CD14-positive monocyte (primary cell): ENCODE data around the gene IL17B. TPM values are rescaled to one million over a fixed set of nuclear protein-coding genes. Genes with fewer than 3 reads are reported as not detected.

Source experiments
- DNase-seq, 3 donors: peaks; one replicate each; pipeline ENCODE4 v3.0.0-alpha.2; 2011 to 2022
- H2AFZ ChIP-seq: 2 replicates; pipeline ENCODE4 v1.6.0; 2012; ENCODE audit warnings: mild to moderate bottlenecking, low read depth, low read length, inconsistent platforms; ENCODE audit not compliant: insufficient read depth, poor library complexity, severe bottlenecking
- H3K27ac ChIP-seq, 2 donors: 1 replicate in 1 of 2; 2 replicates in 1 of 2; pipeline ENCODE4 v1.5.1; 2012 to 2013; ENCODE audit warnings: low read length in 2 of 2, control low read depth in 1 of 2, inconsistent platforms in 1 of 2, low read depth in 1 of 2, mild to moderate bottlenecking in 1 of 2
- H3K27me3 ChIP-seq, 2 donors: one replicate each; pipeline versions ENCODE4 v1.6.0 to v1.6.1; 2011 to 2013; ENCODE audit warnings: low read length in 2 of 2; ENCODE audit not compliant: control insufficient read depth in 2 of 2, insufficient read depth in 2 of 2
- H3K36me3 ChIP-seq, 2 donors: replicated peaks in 1 of 2; 1 replicate in 1 of 2; 2 replicates in 1 of 2; pipeline versions ENCODE4 v1.5.1 to v1.6.1; 2012 to 2013; ENCODE audit warnings: low read length in 2 of 2, control low read depth in 1 of 2, inconsistent platforms in 1 of 2, mild to moderate bottlenecking in 1 of 2; ENCODE audit not compliant: insufficient read depth in 2 of 2, control insufficient read depth in 1 of 2
- H3K4me1 ChIP-seq, 2 donors: 1 replicate in 1 of 2; 2 replicates in 1 of 2; pipeline versions ENCODE4 v1.5.1 to v1.6.1; 2012 to 2013; ENCODE audit warnings: low read length in 2 of 2, control low read depth in 1 of 2, inconsistent platforms in 1 of 2, mild to moderate bottlenecking in 1 of 2, moderate library complexity in 1 of 2; ENCODE audit not compliant: insufficient read depth in 2 of 2, control insufficient read depth in 1 of 2
- H3K4me2 ChIP-seq: replicated peaks from 2 replicates; pipeline ENCODE3; 2012; ENCODE audit warnings: low read length, moderate library complexity, mild to moderate bottlenecking; ENCODE audit not compliant: poor library complexity, severe bottlenecking; ENCODE audit errors: extremely low read depth
- H3K4me3 ChIP-seq, 3 experiments: fragments of 200-600 bp in 1 of 3; sonication (generic) in 1 of 3; replicated peaks in 1 of 3; 1 replicate in 2 of 3; 2 replicates in 1 of 3; pipeline ENCODE4 v1.5.1; 2011 to 2013; ENCODE audit warnings: low read length in 3 of 3, mild to moderate bottlenecking in 3 of 3, control low read depth in 2 of 3, low read depth in 2 of 3, inconsistent platforms in 1 of 3, moderate library complexity in 1 of 3
- H3K79me2 ChIP-seq: 2 replicates; pipeline ENCODE4 v1.6.0; 2012; ENCODE audit warnings: mild to moderate bottlenecking, control low read depth, inconsistent platforms, low read length, moderate library complexity; ENCODE audit not compliant: insufficient read depth
- H3K9ac ChIP-seq: 2 replicates; pipeline ENCODE4 v1.6.0; 2017; ENCODE audit warnings: low read length, mild to moderate bottlenecking; ENCODE audit not compliant: insufficient read depth, poor library complexity, severe bottlenecking
- H3K9me3 ChIP-seq, 2 donors: replicated peaks in 1 of 2; 1 replicate in 1 of 2; 2 replicates in 1 of 2; pipeline versions ENCODE4 v1.5.1 to v1.6.1; 2012 to 2013; ENCODE audit warnings: low read length in 2 of 2, control low read depth in 1 of 2; ENCODE audit not compliant: control insufficient read depth in 1 of 2, insufficient read depth in 1 of 2
- H4K20me1 ChIP-seq: 2 replicates; pipeline ENCODE4 v1.6.0; 2012; ENCODE audit warnings: mild to moderate bottlenecking, low read length, control low read depth, moderate library complexity; ENCODE audit not compliant: insufficient read depth
- H3K27ac Mint-ChIP-seq, 7 donors: one replicate each; pipeline ENCODE4 v1.8.0; 2020; ENCODE audit warnings: mild to moderate bottlenecking in 7 of 7, mixed read lengths in 7 of 7, moderate library complexity in 6 of 7, inconsistent platforms in 2 of 7
- H3K27me3 Mint-ChIP-seq, 3 donors: one replicate each; pipeline ENCODE4 v1.8.0; 2021 to 2022; ENCODE audit warnings: low read depth in 3 of 3, mild to moderate bottlenecking in 3 of 3, mixed read lengths in 3 of 3, moderate library complexity in 3 of 3, inconsistent platforms in 1 of 3
- H3K36me3 Mint-ChIP-seq, 2 donors: one replicate each; pipeline ENCODE4 v1.8.0; 2020; ENCODE audit warnings: mixed read lengths in 2 of 2, inconsistent platforms in 1 of 2, mild to moderate bottlenecking in 1 of 2
- H3K4me1 Mint-ChIP-seq: one replicate; pipeline ENCODE4 v1.8.0; 2020; ENCODE audit warnings: mild to moderate bottlenecking, mixed read lengths
- H3K4me3 Mint-ChIP-seq, 2 donors: one replicate each; pipeline ENCODE4 v1.8.0; 2020; ENCODE audit warnings: mild to moderate bottlenecking in 2 of 2, mixed read lengths in 2 of 2, moderate library complexity in 1 of 2
- H3K9me3 Mint-ChIP-seq, 7 donors: one replicate each; pipeline ENCODE4 v1.8.0; 2020 to 2022; ENCODE audit warnings: mixed read lengths in 7 of 7, mild to moderate bottlenecking in 6 of 7, moderate library complexity in 6 of 7, inconsistent platforms in 2 of 7
- WGBS: methylation state at CpG from one replicate; pipeline ENCODE4 v1.1.5; 2013; ENCODE audit warnings: missing lambda C conversion rate; ENCODE audit not compliant: insufficient coverage; 5-methylcytosine and 5-hydroxymethylcytosine counted together
- intact Hi-C, 2 donors: fragments of 100-400 bp; cut with micrococcal nuclease; formaldehyde crosslinking; loops; one replicate each; pipeline versions ENCODE4 v1.15.0 to v1.15.1; 2023
- polyA plus RNA-seq, 3 donors: library from polyadenylated mRNA; depleted of rRNA in 1 of 3; unstranded in 2 of 3; stranded (reverse) in 1 of 3; fragments of 300-500 nt in 2 of 3; fragments of >200 nt in 1 of 3; fragmentation: Illumina TruSeq in 2 of 3; gene quantifications; 1 replicate in 2 of 3; 2 replicates in 1 of 3; pipeline ENCODE4 v1.2.3, GENCODE V29; 2012 to 2021
- TF ChIP-seq, protein P1 (sequence below): fragments of 200-600 bp; IDR thresholded peaks from one replicate; pipeline ENCODE4 v1.8.0; 2022; ENCODE audit warnings: antibody characterized with exemption, mild to moderate bottlenecking

IL17B gene
- polyA plus RNA-seq, 3 donors = not detected

GRCh38 chr5:149423794-149424268 is 44.7 kb upstream of the IL17B start:
- Histone ChIP-seq H3K4me3 (no peak overlapping the region), H3K27me3 (no peaks in the 10 kb centered on the region), H3K27ac (no peak overlapping the region), H4K20me1 (no peaks in the 10 kb centered on the region), H3K9me3 (no peaks in the 10 kb centered on the region), H3K79me2 (no peaks in the 10 kb centered on the region), H3K36me3 (no peaks in the 10 kb centered on the region), H3K4me1 (peaks cover 13 to 17% of the 10 kb centered on the region in 2 donors), H3K9ac (no peak overlapping the region), H3K4me2 (no peak overlapping the region), H2AFZ (no peak overlapping the region)
- H3K27ac Mint-ChIP-seq = no peak overlapping the region
- H3K9me3 Mint-ChIP-seq = no peaks in the 10 kb centered on the region
- peaks cover 34% of the 10 kb centered on the region for H3K4me1 Mint-ChIP-seq
- H3K27me3 Mint-ChIP-seq = peaks cover 2 to 4% (median 4%) of the 10 kb centered on the region in 3 donors
- no peak overlapping the region for H3K4me3 Mint-ChIP-seq
- TF ChIP-seq, protein P1, sequence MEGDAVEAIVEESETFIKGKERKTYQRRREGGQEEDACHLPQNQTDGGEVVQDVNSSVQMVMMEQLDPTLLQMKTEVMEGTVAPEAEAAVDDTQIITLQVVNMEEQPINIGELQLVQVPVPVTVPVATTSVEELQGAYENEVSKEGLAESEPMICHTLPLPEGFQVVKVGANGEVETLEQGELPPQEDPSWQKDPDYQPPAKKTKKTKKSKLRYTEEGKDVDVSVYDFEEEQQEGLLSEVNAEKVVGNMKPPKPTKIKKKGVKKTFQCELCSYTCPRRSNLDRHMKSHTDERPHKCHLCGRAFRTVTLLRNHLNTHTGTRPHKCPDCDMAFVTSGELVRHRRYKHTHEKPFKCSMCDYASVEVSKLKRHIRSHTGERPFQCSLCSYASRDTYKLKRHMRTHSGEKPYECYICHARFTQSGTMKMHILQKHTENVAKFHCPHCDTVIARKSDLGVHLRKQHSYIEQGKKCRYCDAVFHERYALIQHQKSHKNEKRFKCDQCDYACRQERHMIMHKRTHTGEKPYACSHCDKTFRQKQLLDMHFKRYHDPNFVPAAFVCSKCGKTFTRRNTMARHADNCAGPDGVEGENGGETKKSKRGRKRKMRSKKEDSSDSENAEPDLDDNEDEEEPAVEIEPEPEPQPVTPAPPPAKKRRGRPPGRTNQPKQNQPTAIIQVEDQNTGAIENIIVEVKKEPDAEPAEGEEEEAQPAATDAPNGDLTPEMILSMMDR = no peak
- no peaks in the 10 kb centered on the region for H3K36me3 Mint-ChIP-seq
- 89% methylated on average over 5 of the region's 7 CpGs for WGBS
- DNase-seq = no peak
- intact Hi-C loops = no loop called here

DNA sequence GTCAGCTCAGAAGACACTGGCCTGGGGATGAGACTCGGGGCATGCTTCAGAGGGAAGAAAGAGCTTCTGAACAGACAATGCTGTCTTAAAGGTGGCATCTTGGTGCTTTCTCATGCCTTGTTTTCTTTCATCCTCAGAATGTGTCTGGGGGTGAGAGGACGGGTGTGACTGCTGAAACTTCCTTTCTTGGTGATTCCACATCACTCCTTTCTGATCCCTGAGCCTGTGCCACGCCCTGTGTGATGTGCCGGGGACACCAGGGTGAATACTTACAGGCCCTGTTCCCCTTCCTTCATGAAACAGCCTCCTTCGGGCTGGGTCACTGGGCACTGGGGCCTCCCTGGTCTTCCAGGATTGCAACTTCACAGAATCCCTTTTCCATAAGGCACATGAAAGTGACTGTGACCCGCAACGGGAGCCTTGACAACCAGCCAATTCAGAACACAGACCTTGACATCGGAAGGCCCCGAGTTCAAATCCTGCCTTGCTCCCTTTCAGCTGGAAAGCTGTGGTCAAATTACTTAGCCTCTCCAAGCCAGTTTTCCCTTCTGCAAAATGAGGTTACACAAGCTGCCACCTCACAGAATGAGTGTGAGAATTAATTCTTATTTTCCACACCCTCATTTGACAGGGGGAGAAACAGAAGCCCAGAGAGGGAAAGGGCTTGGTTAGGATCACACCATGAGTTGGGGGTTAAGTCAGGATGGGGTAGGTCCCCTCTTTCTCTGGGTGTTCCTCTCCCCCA is 44.1 kb upstream of the IL17B start:
- peaks cover 2 to 4% (median 4%) of the 10 kb centered on the region in 3 donors for H3K27me3 Mint-ChIP-seq
- no peaks in the 10 kb centered on the region for H3K27me3 ChIP-seq
- no peaks in the 10 kb centered on the region for H4K20me1 ChIP-seq
- no peak overlapping the region for H3K27ac Mint-ChIP-seq
- peaks cover 29% of the 10 kb centered on the region for H3K4me1 Mint-ChIP-seq
- no peak for DNase-seq
- no peak overlapping the region for H3K4me2 ChIP-seq
- H3K9me3 Mint-ChIP-seq = no peaks in the 10 kb centered on the region
- no peak overlapping the region for H3K4me3 ChIP-seq
- no peak overlapping the region for H2AFZ ChIP-seq
- WGBS = 50% methylated on average over 7 of the region's 9 CpGs
- no peak overlapping the region for H3K4me3 Mint-ChIP-seq
- peaks cover 10 to 11% of the 10 kb centered on the region in 2 donors for H3K4me1 ChIP-seq
- intact Hi-C loops = no loop called here
- H3K27ac ChIP-seq = no peak overlapping the region
- H3K36me3 ChIP-seq = no peaks in the 10 kb centered on the region
- no peak overlapping the region for H3K9ac ChIP-seq
- no peaks in the 10 kb centered on the region for H3K79me2 ChIP-seq
- no peaks in the 10 kb centered on the region for H3K9me3 ChIP-seq
- TF ChIP-seq, protein P1 = no peak
- H3K36me3 Mint-ChIP-seq = no peaks in the 10 kb centered on the region
